Stimulated activated CD4-positive, alpha-beta T cell treated with anti-CD3 and anti-CD28 coated beads, Interleukin-12 subunit alpha, Interleukin-12 subunit beta, amount 100 ng/mL, for 48 hours (primary cell): ENCODE measurements around the gene MMP28.

ENCODE experiments used
- DNase-seq, 3 donors: peaks; one replicate each; pipeline ENCODE4 v3.0.0-alpha.2; 2020; ENCODE audit warnings: low read depth in 2 of 3, low spot score in 1 of 3

Gene MMP28

GRCh38 chr17:35745246-35745645 lies 50.2 kb downstream of the MMP28 start:
- no peak for DNase-seq

GRCh38 chr17:35744830-35745229 lies 50.6 kb downstream of the MMP28 start:
- no peak for DNase-seq

GRCh38 chr17:35743626-35744328 lies 51.7 kb downstream of the MMP28 start:
- no peak for DNase-seq

GRCh38 chr17:35742896-35743477 lies 52.5 kb downstream of the MMP28 start:
- DNase-seq: no peak

GRCh38 chr17:35742496-35742895 lies 52.9 kb downstream of the MMP28 start:
- no peak for DNase-seq

GRCh38 chr17:35740997-35741931 lies 54.2 kb downstream of the MMP28 start:
- no peak for DNase-seq

GRCh38 chr17:35740216-35740615 lies 55.2 kb downstream of the MMP28 start:
- DNase-seq: no peak

- DNase-seq: no peak
Observed at GRCh38 chr17:35738519-35739133, 56.8 kb downstream of the MMP28 start.

- DNase-seq: no peak
Observed at GRCh38 chr17:35736236-35736635, 59.2 kb downstream of the MMP28 start.

GRCh38 chr17:35735036-35735805 lies 60.2 kb downstream of the MMP28 start:
- DNase-seq: no peak

GRCh38 chr17:35734396-35734795 lies 61.0 kb downstream of the MMP28 start:
- DNase-seq: no peak

GRCh38 chr17:35733366-35733765 lies 62.1 kb downstream of the MMP28 start:
- DNase-seq: no peak

- no peak for DNase-seq
Observed at GRCh38 chr17:35732806-35733136, 62.7 kb downstream of the MMP28 start.

- DNase-seq: no peak
Observed at GRCh38 chr17:35731917-35732805, 63.3 kb downstream of the MMP28 start.

- DNase-seq: peak in 2 of 3 donors; percentile 26 to 36
Observed at GRCh38 chr17:35731239-35731916, 64.1 kb downstream of the MMP28 start, which contains the start of gene RASL10B. Gene RASL10B, plus strand, starts transcription at chr17:35731639. Its CDS starts 3,546 bp downstream, at chr17:35735185.

- no peak for DNase-seq
Observed at GRCh38 chr17:35730400-35731005, 64.9 kb downstream of the MMP28 start.

- no peak for DNase-seq
Observed at GRCh38 chr17:35729405-35729833, 66.0 kb downstream of the MMP28 start.

GRCh38 chr17:35728551-35728950 lies 66.9 kb downstream of the MMP28 start:
- no peak for DNase-seq

GRCh38 chr17:35727635-35728034 lies 67.8 kb downstream of the MMP28 start:
- no peak for DNase-seq
